HUES64 (cell line): Measurements from ENCODE around the gene DLG2.

Experiments
- H3K27ac ChIP-seq: 2 replicates; pipeline ENCODE4 v1.7.0; 2013; ENCODE audit warnings: low read depth, low read length, inconsistent platforms
- H3K27me3 ChIP-seq: 2 replicates; pipeline ENCODE4 v1.6.1; 2013; ENCODE audit warnings: mild to moderate bottlenecking, low read length; ENCODE audit not compliant: insufficient read depth
- H3K36me3 ChIP-seq: 2 replicates; pipeline ENCODE4 v1.6.1; 2013; ENCODE audit warnings: mild to moderate bottlenecking, low read length; ENCODE audit not compliant: insufficient read depth
- H3K4me1 ChIP-seq: 2 replicates; pipeline ENCODE4 v1.6.1; 2013; ENCODE audit warnings: mild to moderate bottlenecking, low read length, moderate library complexity; ENCODE audit not compliant: insufficient read depth
- H3K4me3 ChIP-seq: 2 replicates; pipeline ENCODE4 v1.5.1; 2013; ENCODE audit warnings: mild to moderate bottlenecking, low read length, moderate library complexity
- H3K9ac ChIP-seq: 2 replicates; pipeline ENCODE4 v1.6.1; 2013; ENCODE audit warnings: mild to moderate bottlenecking, low read depth, low read length
- H3K9me3 ChIP-seq: 2 replicates; pipeline ENCODE4 v1.6.1; 2013; ENCODE audit warnings: low read depth, low read length; ENCODE audit not compliant: insufficient read depth
- WGBS: fragments of 150-250, 120-280 bp; methylation state at CpG from one replicate; pipeline ENCODE4 v1.1.7; 2013; ENCODE audit warnings: missing lambda C conversion rate; 5-methylcytosine and 5-hydroxymethylcytosine counted together

DLG2 gene

GRCh38 chr11:83815736-83816135 lies 1811.4 kb downstream of the DLG2 start:
- no peak overlapping the region for H3K9ac ChIP-seq
- H3K27me3 ChIP-seq = no peaks in the 10 kb centered on the region
- 86% methylated on average over 1 of the region's 1 CpG for WGBS
- no peaks in the 10 kb centered on the region for H3K9me3 ChIP-seq
- H3K27ac ChIP-seq = no peak overlapping the region
- no peak overlapping the region for H3K4me3 ChIP-seq
- no peaks in the 10 kb centered on the region for H3K4me1 ChIP-seq
- no peaks in the 10 kb centered on the region for H3K36me3 ChIP-seq

- Histone ChIP-seq H3K27ac (no peak overlapping the region), H3K9ac (no peak overlapping the region), H3K4me1 (no peaks in the 10 kb centered on the region), H3K9me3 (no peaks in the 10 kb centered on the region), H3K36me3 (no peaks in the 10 kb centered on the region), H3K27me3 (no peaks in the 10 kb centered on the region), H3K4me3 (no peak overlapping the region)
- WGBS = 94% methylated on average over 3 of the region's 3 CpGs
Measured at GRCh38 chr11:83813296-83813695, 1813.8 kb downstream of the DLG2 start.

- no peaks in the 10 kb centered on the region for H3K27me3 ChIP-seq
- H3K27ac ChIP-seq = no peak overlapping the region
- no peak overlapping the region for H3K9ac ChIP-seq
- no peak overlapping the region for H3K4me3 ChIP-seq
- H3K4me1 ChIP-seq = no peaks in the 10 kb centered on the region
- H3K36me3 ChIP-seq = no peaks in the 10 kb centered on the region
- no peaks in the 10 kb centered on the region for H3K9me3 ChIP-seq
Measured at GRCh38 chr11:83809274-83809673, 1817.9 kb downstream of the DLG2 start.

GRCh38 chr11:83801799-83802198 lies 1825.3 kb downstream of the DLG2 start:
- Histone ChIP-seq H3K9me3 (no peaks in the 10 kb centered on the region), H3K4me3 (no peak overlapping the region), H3K27ac (no peak overlapping the region), H3K27me3 (no peaks in the 10 kb centered on the region), H3K9ac (no peak overlapping the region), H3K36me3 (no peaks in the 10 kb centered on the region), H3K4me1 (no peaks in the 10 kb centered on the region)
- 98% methylated on average over 1 of the region's 1 CpG for WGBS

GRCh38 chr11:83793310-83793709 lies 1833.8 kb downstream of the DLG2 start:
- no peak overlapping the region for H3K9ac ChIP-seq
- 78% methylated on average over 1 of the region's 2 CpGs for WGBS
- H3K27ac ChIP-seq = no peak overlapping the region

GRCh38 chr11:83791557-83791956 lies 1835.6 kb downstream of the DLG2 start:
- Histone ChIP-seq H3K9ac (no peak overlapping the region), H3K36me3 (no peaks in the 10 kb centered on the region), H3K27ac (no peak overlapping the region), H3K4me1 (no peaks in the 10 kb centered on the region), H3K27me3 (no peaks in the 10 kb centered on the region), H3K4me3 (no peak overlapping the region), H3K9me3 (no peaks in the 10 kb centered on the region)
- 94% methylated on average over 17 of the region's 17 CpGs for WGBS

More at GRCh38 chr11:83793310-83793709, 1833.8 kb downstream of the DLG2 start:
- no peak overlapping the region for H3K4me3 ChIP-seq
- H3K9me3 ChIP-seq = no peaks in the 10 kb centered on the region
- no peaks in the 10 kb centered on the region for H3K27me3 ChIP-seq
- H3K4me1 ChIP-seq = no peaks in the 10 kb centered on the region
- no peaks in the 10 kb centered on the region for H3K36me3 ChIP-seq

- Histone ChIP-seq H3K27me3 (no peaks in the 10 kb centered on the region), H3K27ac (no peak overlapping the region), H3K9ac (no peak overlapping the region), H3K36me3 (no peaks in the 10 kb centered on the region), H3K4me1 (no peaks in the 10 kb centered on the region), H3K4me3 (no peak overlapping the region), H3K9me3 (no peaks in the 10 kb centered on the region)
- 93% methylated on average over 2 of the region's 2 CpGs for WGBS
Measured at GRCh38 chr11:83785942-83786341, 1841.2 kb downstream of the DLG2 start.

GRCh38 chr11:83784419-83784818 lies 1842.7 kb downstream of the DLG2 start:
- Histone ChIP-seq H3K27me3 (no peaks in the 10 kb centered on the region), H3K4me3 (no peak overlapping the region), H3K9me3 (no peaks in the 10 kb centered on the region), H3K27ac (no peak overlapping the region), H3K36me3 (no peaks in the 10 kb centered on the region), H3K9ac (no peak overlapping the region), H3K4me1 (no peaks in the 10 kb centered on the region)
- 100% methylated on average over 1 of the region's 1 CpG for WGBS

- Histone ChIP-seq H3K27ac (no peak overlapping the region), H3K9ac (no peak overlapping the region), H3K4me1 (no peaks in the 10 kb centered on the region), H3K36me3 (no peaks in the 10 kb centered on the region), H3K9me3 (no peaks in the 10 kb centered on the region), H3K4me3 (no peak overlapping the region), H3K27me3 (no peaks in the 10 kb centered on the region)
- 79% methylated on average over 1 of the region's 1 CpG for WGBS
Measured at GRCh38 chr11:83782329-83782728, 1844.8 kb downstream of the DLG2 start.

- Histone ChIP-seq H3K27me3 (no peaks in the 10 kb centered on the region), H3K4me3 (no peak overlapping the region), H3K27ac (no peak overlapping the region), H3K9ac (no peak overlapping the region), H3K4me1 (no peaks in the 10 kb centered on the region), H3K36me3 (no peaks in the 10 kb centered on the region), H3K9me3 (no peaks in the 10 kb centered on the region)
- 90% methylated on average over 4 of the region's 4 CpGs for WGBS
Measured at GRCh38 chr11:83779876-83780275, 1847.3 kb downstream of the DLG2 start.

- H3K27me3 ChIP-seq = no peaks in the 10 kb centered on the region
- WGBS = 82% methylated on average over 2 of the region's 2 CpGs
- no peaks in the 10 kb centered on the region for H3K9me3 ChIP-seq
- no peaks in the 10 kb centered on the region for H3K4me1 ChIP-seq
- no peak overlapping the region for H3K4me3 ChIP-seq
- H3K9ac ChIP-seq = no peak overlapping the region
- H3K36me3 ChIP-seq = no peaks in the 10 kb centered on the region
- no peak overlapping the region for H3K27ac ChIP-seq
Measured at GRCh38 chr11:83778596-83778995, 1848.5 kb downstream of the DLG2 start.
